Measurements from ENCODE around the gene B3GNT2. TPM values are rescaled to one million over a fixed set of nuclear protein-coding genes. Genes with fewer than 3 reads are reported as not detected.

The B3GNT2 gene
- polyA plus RNA-seq, 1 of the 3 experiments (the other 2 are of a cell fraction): 6.3 TPM

DNA sequence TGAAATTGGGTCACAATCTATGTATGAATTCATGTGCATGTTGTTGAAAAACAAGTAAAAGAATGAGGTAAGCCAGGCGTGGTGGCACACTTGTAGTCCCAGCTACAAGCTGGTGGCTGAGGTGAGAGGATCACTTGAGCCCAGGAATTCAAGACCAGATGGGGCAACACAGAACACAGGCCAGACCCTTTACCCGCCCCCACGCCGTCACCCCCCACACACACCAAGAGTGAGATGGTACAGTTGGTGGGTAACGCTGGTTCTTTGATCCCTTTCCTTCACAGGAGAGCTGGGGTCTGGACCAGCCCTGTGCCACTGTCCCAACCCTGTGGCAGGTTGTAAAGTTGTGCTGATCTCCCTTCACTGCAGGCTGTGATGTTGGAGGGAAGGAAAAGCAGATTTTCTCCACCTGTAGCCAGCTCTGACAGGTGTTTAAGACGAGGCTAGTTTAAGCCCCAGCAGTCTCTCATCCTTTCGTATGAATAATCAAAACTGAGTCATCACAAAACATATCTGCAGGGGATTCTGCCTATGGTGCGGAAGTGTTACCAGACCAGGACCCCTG, 13.6 kb downstream of the B3GNT2 start:
- peaks cover 66% of the 10 kb centered on the region for H3K79me2 ChIP-seq (ENCODE audit: insufficient read depth)
- ChIA-PET POLR2A (no interaction called here), CTCF (interaction anchor here (0.6 to 1.0 kb wide), 4 partner anchors 9 to 216 kb away, joined by 3 to 4 read pairs (median 3); no protein-coding TSS in a partner anchor)
- H3K4me3 ChIP-seq (ENCODE audit: low read depth in 2 of 2, low read length in 1 of 2): no peak overlapping the region
- H2AFZ ChIP-seq (ENCODE audit: low read depth): no peak overlapping the region
- H3K9me3 ChIP-seq: no peaks in the 10 kb centered on the region
- H4K20me1 ChIP-seq (ENCODE audit: insufficient read depth): peaks cover 10% of the 10 kb centered on the region; the same call in 1 of the 2 replicates
- no peaks in the 10 kb centered on the region for H3K27me3 ChIP-seq (ENCODE audit: insufficient read depth)
- peaks cover 0 to 21% of the 10 kb centered on the region in 2 experiments; a peak in 1 of 4 replicates for H3K4me1 ChIP-seq (ENCODE audit: control insufficient read depth in 1 of 2, insufficient read depth in 2 of 2, low read depth in 1 of 2, low read length in 1 of 2)
- 91% methylated on average over 8 of the region's 8 CpGs for WGBS (ENCODE audit: low lambda C conversion rate)
- no peaks in the 10 kb centered on the region for H3F3A ChIP-seq (replicated peaks; ENCODE audit: insufficient read depth)
- TF ChIP-seq TAF1 (IDR thresholded peaks at IDR 0.05; ENCODE audit: borderline replicate concordance, low read depth, low read length) (no peak), ELF1 (IDR thresholded peaks at IDR 0.05) (no peak), MXI1 (IDR thresholded peaks at IDR 0.05; ENCODE audit: low read depth, low read length) (no peak), EZH2phosphoT487 (IDR thresholded peaks at IDR 0.05; ENCODE audit: borderline replicate concordance, low read depth) (no peak), SMC3 (IDR thresholded peaks at IDR 0.05; ENCODE audit: low read depth, low read length) (no peak), JUND (IDR thresholded peaks at IDR 0.05) (no peak), NFIC (IDR thresholded peaks at IDR 0.05; ENCODE audit: borderline replicate concordance) (no peak), RCOR1 (IDR thresholded peaks at IDR 0.05; ENCODE audit: low read length) (no peak), TCF12 (IDR thresholded peaks at IDR 0.05) (no peak), FOSL2 (IDR thresholded peaks at IDR 0.05; ENCODE audit: borderline replicate concordance, low read depth) (no peak), RFX5 (IDR thresholded peaks at IDR 0.05; ENCODE audit: low read length) (no peak), GATA2 (CRISPR knock-in tag; IDR thresholded peaks at IDR 0.05) (no peak), RAD21 (IDR thresholded peaks at IDR 0.05; ENCODE audit: low read length) (no peak), CHD2 (IDR thresholded peaks at IDR 0.05; ENCODE audit: low read length, partially characterized antibody) (no peak), TEAD4 (IDR thresholded peaks at IDR 0.05; ENCODE audit: borderline replicate concordance, insufficient read depth) (no peak), GABPA (IDR thresholded peaks at IDR 0.05; ENCODE audit: low read depth) (no peak)
- TF ChIP-seq, protein P1, sequence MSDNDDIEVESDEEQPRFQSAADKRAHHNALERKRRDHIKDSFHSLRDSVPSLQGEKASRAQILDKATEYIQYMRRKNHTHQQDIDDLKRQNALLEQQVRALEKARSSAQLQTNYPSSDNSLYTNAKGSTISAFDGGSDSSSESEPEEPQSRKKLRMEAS (IDR thresholded peaks at IDR 0.05; ENCODE audit: low read depth): no peak
- TF ChIP-seq, protein P2, sequence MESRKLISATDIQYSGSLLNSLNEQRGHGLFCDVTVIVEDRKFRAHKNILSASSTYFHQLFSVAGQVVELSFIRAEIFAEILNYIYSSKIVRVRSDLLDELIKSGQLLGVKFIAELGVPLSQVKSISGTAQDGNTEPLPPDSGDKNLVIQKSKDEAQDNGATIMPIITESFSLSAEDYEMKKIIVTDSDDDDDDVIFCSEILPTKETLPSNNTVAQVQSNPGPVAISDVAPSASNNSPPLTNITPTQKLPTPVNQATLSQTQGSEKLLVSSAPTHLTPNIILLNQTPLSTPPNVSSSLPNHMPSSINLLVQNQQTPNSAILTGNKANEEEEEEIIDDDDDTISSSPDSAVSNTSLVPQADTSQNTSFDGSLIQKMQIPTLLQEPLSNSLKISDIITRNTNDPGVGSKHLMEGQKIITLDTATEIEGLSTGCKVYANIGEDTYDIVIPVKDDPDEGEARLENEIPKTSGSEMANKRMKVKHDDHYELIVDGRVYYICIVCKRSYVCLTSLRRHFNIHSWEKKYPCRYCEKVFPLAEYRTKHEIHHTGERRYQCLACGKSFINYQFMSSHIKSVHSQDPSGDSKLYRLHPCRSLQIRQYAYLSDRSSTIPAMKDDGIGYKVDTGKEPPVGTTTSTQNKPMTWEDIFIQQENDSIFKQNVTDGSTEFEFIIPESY (IDR thresholded peaks at IDR 0.05; ENCODE audit: borderline replicate concordance, low read depth): no peak
- TF ChIP-seq, protein P3, sequence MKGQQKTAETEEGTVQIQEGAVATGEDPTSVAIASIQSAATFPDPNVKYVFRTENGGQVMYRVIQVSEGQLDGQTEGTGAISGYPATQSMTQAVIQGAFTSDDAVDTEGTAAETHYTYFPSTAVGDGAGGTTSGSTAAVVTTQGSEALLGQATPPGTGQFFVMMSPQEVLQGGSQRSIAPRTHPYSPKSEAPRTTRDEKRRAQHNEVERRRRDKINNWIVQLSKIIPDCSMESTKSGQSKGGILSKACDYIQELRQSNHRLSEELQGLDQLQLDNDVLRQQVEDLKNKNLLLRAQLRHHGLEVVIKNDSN (IDR thresholded peaks at IDR 0.05; ENCODE audit: borderline replicate concordance, low read depth): no peak
- TF ChIP-seq, protein P4, sequence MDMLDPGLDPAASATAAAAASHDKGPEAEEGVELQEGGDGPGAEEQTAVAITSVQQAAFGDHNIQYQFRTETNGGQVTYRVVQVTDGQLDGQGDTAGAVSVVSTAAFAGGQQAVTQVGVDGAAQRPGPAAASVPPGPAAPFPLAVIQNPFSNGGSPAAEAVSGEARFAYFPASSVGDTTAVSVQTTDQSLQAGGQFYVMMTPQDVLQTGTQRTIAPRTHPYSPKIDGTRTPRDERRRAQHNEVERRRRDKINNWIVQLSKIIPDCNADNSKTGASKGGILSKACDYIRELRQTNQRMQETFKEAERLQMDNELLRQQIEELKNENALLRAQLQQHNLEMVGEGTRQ (IDR thresholded peaks at IDR 0.05; ENCODE audit: borderline replicate concordance, low read depth, low read length): no peak
- no peak overlapping the region for H3K4me2 ChIP-seq
- H3K36me3 ChIP-seq (replicated peaks in 1 of 2; ENCODE audit: control insufficient read depth in 1 of 2, insufficient read depth in 2 of 2, low read length in 1 of 2): no peaks in the 10 kb centered on the region
- no peaks in the 10 kb centered on the region for H3K9me2 ChIP-seq
- H3K9ac ChIP-seq: no peak overlapping the region
- no peak for DNase-seq
- no peak overlapping the region for H3K27ac ChIP-seq (ENCODE audit: low read depth in 2 of 2, low read length in 1 of 2)
